Vagina (tissue), 2 donors: Measurements from ENCODE around the gene SPOCK3. TPM values are rescaled to one million over a fixed set of nuclear protein-coding genes. Genes with fewer than 3 reads are reported as not detected.

Experiments used
- DNase-seq, 2 donors: peaks; one replicate each; pipeline ENCODE4 v3.0.0-alpha.2; 2017; ENCODE audit errors: extremely low spot score in 2 of 2
- H3K27ac ChIP-seq: fragments of 200-600 bp; sonication (generic); one replicate; pipeline ENCODE4 v1.5.1; 2019
- H3K27me3 ChIP-seq: fragments of 200-600 bp; sonication (generic); one replicate; pipeline ENCODE4 v1.5.1; 2019
- H3K36me3 ChIP-seq, 2 donors: fragments of 200-600 bp; sonication (generic); one replicate each; pipeline ENCODE4 v1.5.1; 2017 to 2019
- H3K4me1 ChIP-seq: fragments of 200-600 bp; sonication (generic); one replicate; pipeline ENCODE4 v1.5.1; 2019
- H3K4me3 ChIP-seq, 2 donors: fragments of 200-600 bp; sonication (generic); 1 replicate in 1 of 2; 2 replicates in 1 of 2; pipeline ENCODE4 v1.5.1; 2016 to 2019
- H3K9me3 ChIP-seq: fragments of 200-600 bp; sonication (generic); one replicate; pipeline ENCODE4 v1.5.1; 2019
- CTCF ChIP-seq, 3 experiments: fragments of 450-650 bp in 2 of 3; fragments of 200-600 bp in 1 of 3; sonication (generic) in 1 of 3; IDR thresholded peaks; one replicate each; pipeline ENCODE4 v1.5.1; 2017 to 2019; ENCODE audit warnings: antibody characterized with exemption in 3 of 3, mild to moderate bottlenecking in 2 of 3, moderate library complexity in 2 of 3
- POLR2A ChIP-seq, 2 donors: fragments of 450-650 bp; IDR thresholded peaks; one replicate each; pipeline ENCODE4 v1.6.1; 2017; ENCODE audit warnings: antibody characterized with exemption in 2 of 2, mild to moderate bottlenecking in 2 of 2, moderate library complexity in 2 of 2
- POLR2AphosphoS5 ChIP-seq, 2 donors: sonication (generic); formaldehyde crosslinking; IDR thresholded peaks; one replicate each; pipeline ENCODE4 v1.9.0; 2017; ENCODE audit warnings: antibody characterized with exemption in 2 of 2, mild to moderate bottlenecking in 2 of 2, low read depth in 1 of 2; ENCODE audit not compliant: insufficient read depth in 1 of 2
- intact Hi-C: fragments of 100-400 bp; cut with DNase I; formaldehyde crosslinking; loops from one replicate; pipeline ENCODE4 v1.15.1; 2023
- total RNA-seq: library from RNA; depleted of rRNA; stranded (reverse); fragments of >200 nt; gene quantifications from one replicate; pipeline ENCODE4 v1.2.3, GENCODE V29; 2016

Gene SPOCK3
- total RNA-seq, 1 donor from 2014 or later: 0.74 TPM

GRCh38 chr4:167102475-167102874, 131.8 kb downstream of the SPOCK3 start:
- no peak overlapping the region for H3K27ac ChIP-seq
- H3K36me3 ChIP-seq: no peaks in the 10 kb centered on the region
- DNase-seq: no peak
- no peaks in the 10 kb centered on the region for H3K27me3 ChIP-seq
- no peak overlapping the region for H3K4me3 ChIP-seq
- TF ChIP-seq CTCF (IDR thresholded peaks at IDR 0.05) (no peak), POLR2AphosphoS5 (IDR thresholded peaks at IDR 0.05; ENCODE audit: insufficient read depth in 1 of 2, low read depth in 1 of 2) (no peak), POLR2A (IDR thresholded peaks at IDR 0.05) (no peak)
- H3K9me3 ChIP-seq: no peaks in the 10 kb centered on the region
- intact Hi-C loops: no loop called here
- H3K4me1 ChIP-seq: no peaks in the 10 kb centered on the region

GRCh38 chr4:167101035-167101434, 133.3 kb downstream of the SPOCK3 start:
- H3K4me3 ChIP-seq: no peak overlapping the region
- no peak for DNase-seq
- no peak for TF ChIP-seq POLR2AphosphoS5 (IDR thresholded peaks at IDR 0.05; ENCODE audit: insufficient read depth in 1 of 2, low read depth in 1 of 2)
- TF ChIP-seq POLR2A (IDR thresholded peaks at IDR 0.05): no peak
- TF ChIP-seq CTCF (IDR thresholded peaks at IDR 0.05): no peak
- H3K27me3 ChIP-seq: no peaks in the 10 kb centered on the region
- intact Hi-C loops: no loop called here
- no peak overlapping the region for H3K27ac ChIP-seq
- H3K4me1 ChIP-seq: no peaks in the 10 kb centered on the region
- no peaks in the 10 kb centered on the region for H3K36me3 ChIP-seq
- H3K9me3 ChIP-seq: no peaks in the 10 kb centered on the region

GRCh38 chr4:167100120-167100519, 134.2 kb downstream of the SPOCK3 start:
- no peaks in the 10 kb centered on the region for H3K36me3 ChIP-seq
- H3K27me3 ChIP-seq: no peaks in the 10 kb centered on the region
- H3K9me3 ChIP-seq: no peaks in the 10 kb centered on the region
- intact Hi-C loops: no loop called here
- H3K4me1 ChIP-seq: no peaks in the 10 kb centered on the region
- no peak overlapping the region for H3K4me3 ChIP-seq
- TF ChIP-seq POLR2AphosphoS5 (IDR thresholded peaks at IDR 0.05; ENCODE audit: insufficient read depth in 1 of 2, low read depth in 1 of 2): no peak
- TF ChIP-seq POLR2A (IDR thresholded peaks at IDR 0.05): no peak
- TF ChIP-seq CTCF (IDR thresholded peaks at IDR 0.05): no peak
- H3K27ac ChIP-seq: no peak overlapping the region
- DNase-seq: no peak

- H3K36me3 ChIP-seq: no peaks in the 10 kb centered on the region
- intact Hi-C loops: no loop called here
- H3K9me3 ChIP-seq: no peaks in the 10 kb centered on the region
- no peak for DNase-seq
- H3K4me3 ChIP-seq: no peak overlapping the region
- no peaks in the 10 kb centered on the region for H3K4me1 ChIP-seq
- H3K27me3 ChIP-seq: no peaks in the 10 kb centered on the region
- TF ChIP-seq POLR2A (IDR thresholded peaks at IDR 0.05): no peak
- TF ChIP-seq POLR2AphosphoS5 (IDR thresholded peaks at IDR 0.05; ENCODE audit: insufficient read depth in 1 of 2, low read depth in 1 of 2): no peak
- TF ChIP-seq CTCF (IDR thresholded peaks at IDR 0.05): no peak
- no peak overlapping the region for H3K27ac ChIP-seq
These were observed 146.2 kb downstream of the SPOCK3 start for GRCh38 chr4:167088115-167088514.

GRCh38 chr4:167084321-167084720, 150.0 kb downstream of the SPOCK3 start:
- TF ChIP-seq POLR2A (IDR thresholded peaks at IDR 0.05) (no peak), CTCF (IDR thresholded peaks at IDR 0.05) (no peak), POLR2AphosphoS5 (IDR thresholded peaks at IDR 0.05; ENCODE audit: insufficient read depth in 1 of 2, low read depth in 1 of 2) (no peak)
- no peak overlapping the region for H3K4me3 ChIP-seq

More at GRCh38 chr4:167084321-167084720, 150.0 kb downstream of the SPOCK3 start:
- Histone ChIP-seq H3K27me3 (no peaks in the 10 kb centered on the region), H3K36me3 (no peaks in the 10 kb centered on the region), H3K27ac (no peak overlapping the region), H3K4me1 (no peaks in the 10 kb centered on the region), H3K9me3 (no peaks in the 10 kb centered on the region)
- DNase-seq: no peak
- intact Hi-C loops: no loop called here
